Activated naive CD8-positive, alpha-beta T cell treated with anti-CD3 and anti-CD28 coated beads, Interleukin-2, amount 10 ng/mL, durations not matched to agents 7 days and 5 days (primary cell): ENCODE results near the gene UPK3A. TPM values are rescaled to one million over a fixed set of nuclear protein-coding genes. Genes with fewer than 3 reads are reported as not detected.
A peak's percentile ranks its signal among the peaks of the same experiment; 100 is the strongest.

Experiments
- ATAC-seq: fragments of 150-1000 bp; cut with Tn5 transposase; one replicate; pipeline ENCODE4 v1.10.0; 2021; ENCODE audit warnings: low read depth, moderate library complexity
- POLR2A ChIA-PET: fragments of 350-600 bp; sonication (Branson Sonifier 250); formaldehyde crosslinking; loops from one replicate; lab custom pipeline; 2021; ENCODE audit warnings: antibody characterized with exemption; lab: Charles Lee
- DNase-seq: peaks from one replicate; pipeline ENCODE4 v3.0.0; 2021
- H3K27ac Mint-ChIP-seq: one replicate; pipeline ENCODE4 v1.8.0; 2022; ENCODE audit warnings: mild to moderate bottlenecking, mixed read lengths
- H3K27me3 Mint-ChIP-seq: one replicate; pipeline ENCODE4 v1.8.0; 2022; ENCODE audit warnings: mild to moderate bottlenecking, moderate library complexity, mixed read lengths
- H3K36me3 Mint-ChIP-seq: one replicate; pipeline ENCODE4 v1.8.0; 2021; ENCODE audit warnings: mild to moderate bottlenecking, mixed read lengths
- H3K4me1 Mint-ChIP-seq: one replicate; pipeline ENCODE4 v1.8.0; 2021; ENCODE audit warnings: mixed read lengths
- H3K4me3 Mint-ChIP-seq: one replicate; pipeline ENCODE4 v1.8.0; 2022; ENCODE audit warnings: mild to moderate bottlenecking, moderate library complexity, mixed read lengths
- H3K9me3 Mint-ChIP-seq: one replicate; pipeline ENCODE4 v1.8.0; 2021; ENCODE audit warnings: mixed read lengths
- total RNA-seq, 2 experiments: library from RNA; stranded (reverse); gene quantifications; one replicate each; pipeline ENCODE4 v1.2.3, GENCODE V29; 2021

The UPK3A gene
- total RNA-seq: not detected

GRCh38 chr22:45284705-45285262 lies at the start of gene UPK3A:
Gene UPK3A (plus strand): TSS chr22:45284949. CDS start chr22:45285014, 65 bp downstream.
- no peaks in the 10 kb centered on the region for H3K9me3 Mint-ChIP-seq
- no peaks in the 10 kb centered on the region for H3K36me3 Mint-ChIP-seq
- POLR2A ChIA-PET: no interaction called here
- peaks cover 40% of the 10 kb centered on the region for H3K27me3 Mint-ChIP-seq
- no peak within 1 kb of the TSS for H3K27ac Mint-ChIP-seq
- DNase-seq (peak; percentile 67), ATAC-seq (peak; percentile 87)
- H3K4me1 Mint-ChIP-seq: peaks cover 4% of the 10 kb centered on the region
- H3K4me3 Mint-ChIP-seq: peak within 1 kb of the TSS; percentile 8

DNA sequence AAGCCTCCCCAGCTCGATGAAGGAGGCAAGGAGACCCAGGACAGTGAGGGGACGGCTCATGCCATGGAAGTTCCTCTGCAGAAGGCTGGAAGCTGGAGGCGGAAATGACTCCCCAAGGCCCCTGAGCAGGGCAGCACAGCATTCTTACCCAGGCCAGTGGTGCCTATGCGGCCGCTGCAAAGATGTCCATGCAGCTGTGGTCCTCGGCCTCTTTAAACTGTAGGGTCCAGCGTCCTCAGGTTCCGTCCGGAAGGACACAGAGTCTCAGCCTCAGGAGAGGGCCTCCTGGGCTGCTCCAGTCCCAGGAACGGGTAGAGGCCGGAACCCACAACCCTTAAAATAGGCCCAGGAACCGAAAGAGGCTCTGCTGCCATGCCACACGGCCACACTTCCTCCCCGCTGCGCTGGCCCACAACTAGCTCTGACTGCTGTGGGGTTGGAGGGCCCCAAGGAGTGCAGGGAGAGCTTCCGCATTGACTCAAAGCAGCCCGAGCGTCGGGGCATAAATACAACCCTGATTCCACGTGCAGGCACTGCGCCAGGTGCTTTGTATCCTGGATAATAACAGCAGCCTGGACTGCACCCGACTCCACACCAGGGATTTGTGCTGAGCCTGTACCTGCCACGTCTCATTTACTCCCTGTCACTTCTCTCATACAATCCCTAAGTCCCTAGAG lies 49.5 kb upstream of the UPK3A start:
- Mint-ChIP-seq H3K9me3 (no peaks in the 10 kb centered on the region), H3K36me3 (no peaks in the 10 kb centered on the region), H3K4me3 (peak overlapping the region; percentile 61), H3K4me1 (peaks cover 23% of the 10 kb centered on the region), H3K27ac (peak overlapping the region; percentile 75), H3K27me3 (no peaks in the 10 kb centered on the region)
- ATAC-seq (peak; percentile 95), DNase-seq (peak; percentile 63)
- POLR2A ChIA-PET: interaction anchor here (0.9 to 1.9 kb wide), 5 partner anchors 11 to 72 kb away, joined by 3 to 6 read pairs (median 4); partner anchors contain the start of gene NUP50

- Mint-ChIP-seq H3K4me1 (peaks cover 24% of the 10 kb centered on the region), H3K27me3 (no peaks in the 10 kb centered on the region), H3K4me3 (peak overlapping the region; percentile 61), H3K9me3 (no peaks in the 10 kb centered on the region), H3K27ac (peak overlapping the region; percentile 75), H3K36me3 (no peaks in the 10 kb centered on the region)
- ATAC-seq: no peak
- DNase-seq: no peak
- POLR2A ChIA-PET: interaction anchor here (1.8 to 1.9 kb wide), 2 partner anchors 63 to 72 kb away, joined by 6 read pairs; partner anchors contain the start of gene NUP50
Measured at GRCh38 chr22:45235851-45236342, 48.9 kb upstream of the UPK3A start.

- H3K27ac Mint-ChIP-seq: no peak overlapping the region
- H3K27me3 Mint-ChIP-seq: peaks cover 3% of the 10 kb centered on the region
- H3K4me1 Mint-ChIP-seq: peaks cover 35% of the 10 kb centered on the region
- H3K36me3 Mint-ChIP-seq: no peaks in the 10 kb centered on the region
- ATAC-seq (no peak), DNase-seq (no peak)
- no peak overlapping the region for H3K4me3 Mint-ChIP-seq
- no peaks in the 10 kb centered on the region for H3K9me3 Mint-ChIP-seq
- POLR2A ChIA-PET: no interaction called here
Measured at GRCh38 chr22:45237065-45237990, 47.4 kb upstream of the UPK3A start.

DNA sequence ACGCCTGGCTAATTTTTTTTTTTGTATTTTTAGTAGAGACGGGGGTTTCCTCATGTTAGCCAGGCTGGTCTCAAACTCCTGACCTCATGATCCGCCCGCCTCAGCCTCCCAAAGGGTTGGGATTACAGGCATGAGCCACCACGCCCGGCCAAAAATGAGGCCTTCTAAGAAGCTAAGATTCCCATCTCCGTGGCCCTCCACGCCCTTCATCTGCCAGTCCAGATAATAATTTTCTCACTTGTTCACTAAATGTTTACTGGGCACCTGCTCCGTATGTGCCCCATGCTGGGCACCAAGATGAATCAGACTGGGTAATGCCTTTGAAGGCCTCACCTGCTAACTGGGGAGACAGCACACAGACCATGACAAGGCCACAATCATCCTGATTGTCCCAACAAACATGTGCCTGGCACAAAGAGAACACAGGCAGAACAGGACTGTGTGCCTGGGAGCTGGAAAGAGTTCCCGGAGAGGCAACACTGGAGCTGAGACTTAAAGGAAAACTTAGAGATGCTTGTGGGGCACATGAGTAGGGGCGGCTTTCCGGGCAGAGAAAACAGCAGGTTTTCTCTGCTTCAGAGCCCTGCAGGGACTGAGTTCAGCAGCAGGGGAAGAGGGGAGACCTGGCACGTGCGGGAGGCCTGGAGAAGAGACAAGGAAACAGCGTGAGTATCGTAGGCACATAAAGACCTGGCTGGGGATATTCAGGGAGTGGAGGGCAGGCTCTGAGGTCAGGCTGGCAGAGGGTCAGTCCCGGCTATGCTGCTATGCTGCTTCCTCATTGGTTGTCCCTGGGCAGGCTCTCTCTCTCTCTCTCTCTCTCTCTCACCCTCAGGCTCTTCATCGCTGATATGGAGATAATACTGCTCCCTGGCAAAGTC lies 46.4 kb upstream of the UPK3A start:
- peaks cover 3% of the 10 kb centered on the region for H3K27me3 Mint-ChIP-seq
- H3K4me3 Mint-ChIP-seq: no peak overlapping the region
- no peak overlapping the region for H3K27ac Mint-ChIP-seq
- ATAC-seq: no peak
- H3K9me3 Mint-ChIP-seq: no peaks in the 10 kb centered on the region
- POLR2A ChIA-PET: no interaction called here
- peaks cover 35% of the 10 kb centered on the region for H3K4me1 Mint-ChIP-seq
- no peak for DNase-seq
- no peaks in the 10 kb centered on the region for H3K36me3 Mint-ChIP-seq

DNA sequence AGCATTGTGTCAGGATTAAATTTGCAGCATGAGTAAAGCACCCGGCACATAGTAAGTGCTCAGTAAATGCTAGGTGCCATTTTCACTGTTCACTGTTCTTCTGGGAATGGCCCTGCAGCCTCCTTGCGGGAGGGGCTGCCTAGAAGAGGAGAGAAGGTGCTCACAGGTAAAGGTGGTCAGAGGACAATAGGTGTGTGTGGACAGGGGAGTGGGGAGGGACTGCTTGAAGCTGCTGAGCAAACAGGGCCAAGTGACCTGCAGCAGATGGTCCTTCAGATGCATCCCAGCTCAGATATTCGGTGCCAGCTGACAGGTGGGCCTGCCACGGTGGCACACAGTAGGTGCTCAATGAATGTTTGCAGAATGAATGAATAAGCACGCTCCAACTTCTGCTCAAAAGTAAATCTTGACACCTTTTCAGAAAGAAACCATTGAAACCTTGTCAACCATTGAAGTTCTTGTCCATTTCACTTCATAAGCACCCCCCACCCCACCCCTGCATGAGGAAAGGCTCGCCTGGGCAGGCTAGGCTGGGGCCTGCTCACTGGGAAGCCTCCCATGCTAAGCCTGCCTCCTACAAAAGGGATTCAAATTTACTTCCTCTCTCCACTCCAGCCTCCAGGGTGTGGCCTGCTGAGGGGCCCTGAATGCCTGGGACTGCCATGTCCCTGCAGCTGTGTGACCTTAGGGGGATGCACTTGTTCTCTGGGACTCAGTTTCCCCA lies 45.6 kb upstream of the UPK3A start:
- no peaks in the 10 kb centered on the region for H3K36me3 Mint-ChIP-seq
- ATAC-seq (no peak), DNase-seq (no peak)
- POLR2A ChIA-PET: interaction anchor here (0.6 kb wide), 1 partner anchor 61 kb away, joined by 3 read pairs; no protein-coding TSS in a partner anchor
- H3K4me3 Mint-ChIP-seq: peak overlapping the region; percentile 89
- no peak overlapping the region for H3K27ac Mint-ChIP-seq
- no peaks in the 10 kb centered on the region for H3K9me3 Mint-ChIP-seq
- peaks cover 35% of the 10 kb centered on the region for H3K4me1 Mint-ChIP-seq
- peaks cover 3% of the 10 kb centered on the region for H3K27me3 Mint-ChIP-seq

DNA sequence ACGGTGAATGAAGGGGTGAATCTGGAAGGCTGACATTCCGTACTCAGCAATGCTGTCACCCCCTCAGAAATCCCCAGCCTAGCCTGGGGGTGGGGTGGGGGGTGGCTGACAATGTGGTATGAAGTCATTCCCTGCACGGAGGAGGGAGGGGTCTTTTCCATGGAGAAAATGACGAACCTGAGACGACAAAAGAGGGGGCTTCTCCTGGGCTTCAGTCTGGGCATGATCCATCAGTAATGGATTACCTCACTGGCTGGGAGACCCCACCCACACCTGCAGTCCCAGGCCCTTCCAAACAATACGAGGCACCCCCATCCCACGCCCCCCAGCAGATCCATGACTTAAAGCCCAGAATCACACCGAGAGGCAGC lies 45.1 kb upstream of the UPK3A start:
- Mint-ChIP-seq H3K27me3 (peaks cover 3% of the 10 kb centered on the region), H3K36me3 (no peaks in the 10 kb centered on the region), H3K27ac (no peak overlapping the region), H3K9me3 (no peaks in the 10 kb centered on the region), H3K4me3 (peak overlapping the region; percentile 89), H3K4me1 (peaks cover 35% of the 10 kb centered on the region)
- ATAC-seq (no peak), DNase-seq (no peak)
- POLR2A ChIA-PET: interaction anchor here (0.6 kb wide), 1 partner anchor 60 kb away, joined by 3 read pairs; no protein-coding TSS in a partner anchor

GRCh38 chr22:45240104-45240809 lies 44.5 kb upstream of the UPK3A start:
- Mint-ChIP-seq H3K9me3 (no peaks in the 10 kb centered on the region), H3K4me1 (peaks cover 35% of the 10 kb centered on the region), H3K27me3 (peaks cover 3% of the 10 kb centered on the region), H3K27ac (peak overlapping the region; percentile 76), H3K4me3 (peak overlapping the region; percentile 89), H3K36me3 (no peaks in the 10 kb centered on the region)
- ATAC-seq: peak; percentile 50
- POLR2A ChIA-PET: no interaction called here
- DNase-seq: peak; percentile 72

DNA sequence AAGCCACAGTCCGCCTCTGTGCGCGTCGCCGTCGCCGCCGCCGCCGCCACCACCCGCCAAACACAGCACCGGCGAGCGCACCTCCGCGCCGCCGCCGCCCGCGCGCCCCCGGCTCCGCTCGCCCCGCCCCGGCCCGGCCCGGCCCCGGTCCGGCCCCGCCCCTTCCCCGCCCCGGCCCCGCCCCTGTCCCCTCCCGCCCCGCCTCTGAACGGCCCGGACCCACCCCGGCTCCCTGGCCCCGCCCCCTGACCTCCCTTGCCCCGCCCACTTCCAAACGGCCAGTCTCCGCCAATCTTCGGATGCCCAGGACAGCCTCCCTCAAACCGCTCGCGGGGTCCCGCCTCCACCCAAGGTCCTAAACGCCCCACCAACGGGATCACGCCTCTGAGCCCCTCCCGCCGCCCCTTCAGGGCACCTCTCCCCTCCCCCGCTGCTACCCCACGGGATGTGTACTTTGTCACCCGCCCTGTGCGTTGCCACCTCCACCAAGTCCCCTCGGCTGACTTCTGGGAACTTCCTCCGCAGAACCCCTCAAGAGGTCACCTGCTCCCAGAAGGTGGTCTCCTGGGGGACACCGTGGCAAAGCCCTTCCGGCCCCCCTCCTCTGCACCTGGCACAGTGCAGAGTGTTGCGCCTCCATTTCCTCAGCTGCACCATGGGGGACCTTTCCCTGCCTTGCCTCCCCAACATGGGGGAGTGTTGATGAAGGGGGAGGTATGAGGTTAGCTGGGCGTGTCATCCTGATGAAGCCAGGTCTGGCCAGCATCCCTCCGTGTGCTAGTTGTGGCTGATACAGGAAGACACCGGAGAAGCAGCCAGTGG lies 43.7 kb upstream of the UPK3A start, which contains the start of gene KIAA0930:
Gene KIAA0930, minus strand, starts transcription at position 85 of the 822 bp plus-strand sequence. CDS start 191 bp downstream, outside the sequence.
- Mint-ChIP-seq H3K4me3 (peak within 1 kb of the TSS; percentile 89), H3K27me3 (peaks cover 3% of the 10 kb centered on the region), H3K27ac (peak within 1 kb of the TSS; percentile 92), H3K9me3 (no peaks in the 10 kb centered on the region), H3K4me1 (peaks cover 29% of the 10 kb centered on the region), H3K36me3 (no peaks in the 10 kb centered on the region)
- peak; percentile 81 for ATAC-seq
- peak; percentile 86 for DNase-seq
- POLR2A ChIA-PET: interaction anchor here (1.2 kb wide), 1 partner anchor 173 kb away, joined by 5 read pairs; the partner anchor contains the start of genes RIBC2 and SMC1B

- DNase-seq (no peak), ATAC-seq (no peak)
- Mint-ChIP-seq H3K27me3 (peaks cover 3% of the 10 kb centered on the region), H3K4me3 (no peak overlapping the region), H3K4me1 (peaks cover 23% of the 10 kb centered on the region), H3K9me3 (no peaks in the 10 kb centered on the region), H3K27ac (no peak overlapping the region), H3K36me3 (no peaks in the 10 kb centered on the region)
- POLR2A ChIA-PET: no interaction called here
Measured at GRCh38 chr22:45242778-45243191, 42.0 kb upstream of the UPK3A start.

DNA sequence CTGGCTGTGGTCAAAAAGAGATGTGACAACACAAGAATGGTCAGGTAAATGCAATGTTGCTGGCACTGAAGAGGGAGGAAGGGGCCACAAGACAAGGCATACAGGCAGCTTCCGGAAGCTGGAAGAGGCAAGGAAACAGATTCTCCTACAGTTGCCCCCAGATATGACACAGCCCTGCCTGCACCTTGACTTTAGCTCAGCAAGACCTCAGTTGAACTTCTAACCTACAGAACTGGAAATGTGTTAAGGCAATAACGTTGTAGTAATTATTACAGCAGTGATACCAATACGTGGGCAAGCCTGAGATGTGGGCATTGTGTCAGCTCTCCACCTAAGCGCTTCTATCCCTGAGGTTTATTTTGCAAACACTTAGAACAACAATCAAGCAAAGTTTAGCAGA lies 39.8 kb upstream of the UPK3A start:
- no peak overlapping the region for H3K27ac Mint-ChIP-seq
- POLR2A ChIA-PET: no interaction called here
- no peak for ATAC-seq

More for the DNA sequence above, 39.8 kb upstream of the UPK3A start:
- H3K4me3 Mint-ChIP-seq: no peak overlapping the region
- no peak for DNase-seq
- H3K4me1 Mint-ChIP-seq: peaks cover 15% of the 10 kb centered on the region
- H3K27me3 Mint-ChIP-seq: peaks cover 3% of the 10 kb centered on the region
- no peaks in the 10 kb centered on the region for H3K36me3 Mint-ChIP-seq
- H3K9me3 Mint-ChIP-seq: no peaks in the 10 kb centered on the region
